Fibroblast of lung (primary cell): ENCODE data around the gene LRRC10. TPM values are rescaled to one million over a fixed set of nuclear protein-coding genes. Genes with fewer than 3 reads are reported as not detected.
A peak's percentile ranks its signal among the peaks of the same experiment; 100 is the strongest.

Experiments
- DNase-seq, 2 donors: peaks; one replicate each; pipeline versions ENCODE4 v3.0.0 to v3.0.0-alpha.2; 2010; ENCODE audit warnings: low read depth in 2 of 2
- H2AFZ ChIP-seq: 2 replicates; pipeline ENCODE4 v1.5.1; 2012; ENCODE audit warnings: low read length, control low read depth, inconsistent platforms
- H3K27ac ChIP-seq: 2 replicates; pipeline ENCODE4 v1.5.1; 2011; ENCODE audit warnings: low read length, control low read depth; ENCODE audit not compliant: insufficient read depth
- H3K27me3 ChIP-seq: 2 replicates; pipeline ENCODE4 v1.5.1; 2011; ENCODE audit warnings: mild to moderate bottlenecking, low read length; ENCODE audit not compliant: control insufficient read depth, insufficient read depth
- H3K36me3 ChIP-seq: 2 replicates; pipeline ENCODE4 v1.5.1; 2011; ENCODE audit warnings: low read length; ENCODE audit not compliant: control insufficient read depth, insufficient read depth
- H3K4me1 ChIP-seq: 2 replicates; pipeline ENCODE4 v1.5.1; 2011; ENCODE audit warnings: low read length; ENCODE audit not compliant: control insufficient read depth, insufficient read depth; ENCODE audit errors: extremely low read depth
- H3K4me2 ChIP-seq: 2 replicates; pipeline ENCODE4 v1.5.1; 2011; ENCODE audit warnings: low read length, control low read depth; ENCODE audit not compliant: insufficient read depth; ENCODE audit errors: extremely low read depth
- H3K4me3 ChIP-seq, 4 experiments: fragments of 200-600 bp in 1 of 4; sonication (generic) in 1 of 4; replicated peaks in 1 of 4; 2 replicates each; pipeline ENCODE4 v1.5.1; 2011 to 2016; ENCODE audit warnings: low read length in 4 of 4, low read depth in 3 of 4, mild to moderate bottlenecking in 3 of 4, control low read depth in 2 of 4, inconsistent platforms in 1 of 4, mixed read lengths in 1 of 4; ENCODE audit not compliant: insufficient read depth in 1 of 4; ENCODE audit errors: control extremely low read depth in 1 of 4
- H3K79me2 ChIP-seq: 2 replicates; pipeline ENCODE4 v1.5.1; 2012; ENCODE audit warnings: mild to moderate bottlenecking, low read length, inconsistent platforms; ENCODE audit not compliant: control insufficient read depth, insufficient read depth
- H3K9ac ChIP-seq: 2 replicates; pipeline ENCODE4 v1.5.1; 2011; ENCODE audit warnings: mild to moderate bottlenecking, low read length, control low read depth; ENCODE audit not compliant: insufficient read depth
- H3K9me3 ChIP-seq: 2 replicates; pipeline ENCODE4 v1.5.1; 2012; ENCODE audit warnings: low read depth, low read length; ENCODE audit not compliant: control insufficient read depth, insufficient read depth
- H4K20me1 ChIP-seq: 2 replicates; pipeline ENCODE4 v1.5.1; 2011; ENCODE audit warnings: low read length; ENCODE audit not compliant: control insufficient read depth, insufficient read depth; ENCODE audit errors: extremely low read depth
- CTCF ChIP-seq, 2 donors: IDR thresholded peaks in 1 of 2; conservative IDR thresholded peaks in 1 of 2; 1 replicate in 1 of 2; 2 replicates in 1 of 2; pipeline ENCODE4 v1.5.1; 2011 to 2012; ENCODE audit warnings: low read length in 2 of 2, control low read depth in 1 of 2, inconsistent platforms in 1 of 2, low read depth in 1 of 2, mild to moderate bottlenecking in 1 of 2
- EZH2 ChIP-seq: IDR thresholded peaks from 2 replicates; pipeline ENCODE4 v1.5.1; 2012; ENCODE audit warnings: low read length, control low read depth, mild to moderate bottlenecking; ENCODE audit errors: missing control alignments
- polyA plus RNA-seq, 2 donors: library from polyadenylated mRNA; depleted of rRNA in 1 of 2; stranded (reverse) in 1 of 2; unstranded in 1 of 2; fragments of >200 nt; gene quantifications; 2 replicates each; pipeline ENCODE4 v1.2.1, GENCODE V29; 2011 to 2012; ENCODE audit warnings: missing spikeins in 1 of 2
- total RNA-seq: library from RNA; depleted of rRNA; stranded (reverse); fragments of >200 nt; gene quantifications from 2 replicates; pipeline ENCODE4 v1.2.1, GENCODE V29; 2014

The LRRC10 gene
- total and polyA plus RNA-seq, 2 donors (not counting 1 experiment from before 2014, with no cell fraction given), result not detected

- Histone ChIP-seq H3K4me3 (no peak overlapping the region), H3K4me1 (no peaks in the 10 kb centered on the region), H3K27ac (no peak overlapping the region), H3K27me3 (no peaks in the 10 kb centered on the region), H3K79me2 (no peaks in the 10 kb centered on the region), H3K9ac (no peak overlapping the region), H4K20me1 (no peaks in the 10 kb centered on the region), H2AFZ (no peak overlapping the region), H3K36me3 (no peaks in the 10 kb centered on the region), H3K4me2 (no peak overlapping the region), H3K9me3 (no peaks in the 10 kb centered on the region)
- TF ChIP-seq EZH2 (no peak), CTCF (conservative IDR thresholded peaks at IDR 0.05 in 1 of 2, IDR thresholded peaks at IDR 0.05 in 1 of 2; ENCODE audit: low read depth in 1 of 2, low read length in 2 of 2) (no peak)
- DNase-seq, result no peak
These were observed 36.5 kb upstream of the LRRC10 start for GRCh38 chr12:69647178-69647577.

- Histone ChIP-seq H4K20me1 (no peaks in the 10 kb centered on the region), H2AFZ (no peak overlapping the region), H3K4me3 (no peak overlapping the region), H3K9me3 (no peaks in the 10 kb centered on the region), H3K79me2 (no peaks in the 10 kb centered on the region), H3K4me1 (no peaks in the 10 kb centered on the region), H3K36me3 (no peaks in the 10 kb centered on the region), H3K9ac (no peak overlapping the region), H3K27me3 (no peaks in the 10 kb centered on the region), H3K27ac (no peak overlapping the region), H3K4me2 (no peak overlapping the region)
- TF ChIP-seq EZH2 (no peak), CTCF (conservative IDR thresholded peaks at IDR 0.05 in 1 of 2, IDR thresholded peaks at IDR 0.05 in 1 of 2; ENCODE audit: low read depth in 1 of 2, low read length in 2 of 2) (no peak)
- DNase-seq, result peak in 1 of 2 donors; percentile 37
These were observed 34.3 kb upstream of the LRRC10 start for GRCh38 chr12:69645031-69645430.

GRCh38 chr12:69644511-69644910 is 33.8 kb upstream of the LRRC10 start:
- no peak overlapping the region for H3K27ac ChIP-seq
- TF ChIP-seq EZH2 (no peak), CTCF (conservative IDR thresholded peaks at IDR 0.05 in 1 of 2, IDR thresholded peaks at IDR 0.05 in 1 of 2; ENCODE audit: low read depth in 1 of 2, low read length in 2 of 2) (no peak)
- DNase-seq, result no peak

More at GRCh38 chr12:69644511-69644910, 33.8 kb upstream of the LRRC10 start:
- Histone ChIP-seq H3K4me3 (no peak overlapping the region), H4K20me1 (no peaks in the 10 kb centered on the region), H3K4me1 (no peaks in the 10 kb centered on the region), H3K36me3 (no peaks in the 10 kb centered on the region), H3K79me2 (no peaks in the 10 kb centered on the region), H3K9ac (no peak overlapping the region), H3K27me3 (no peaks in the 10 kb centered on the region), H3K4me2 (no peak overlapping the region), H3K9me3 (no peaks in the 10 kb centered on the region), H2AFZ (no peak overlapping the region)
